ENCODE results near the gene LILRB5.
"Not testable (repeated sequence)": the region's sequence is repeated elsewhere in the genome, so short reads cannot be mapped to it uniquely, and the experiment has no call there.

Gene LILRB5

GRCh38 chr19:54209811-54210494, 47.1 kb downstream of the LILRB5 start:
- no peak for DNase-seq

GRCh38 chr19:54209058-54209810, 47.8 kb downstream of the LILRB5 start:
- DNase-seq = no peak

- no peak for DNase-seq
Measured at GRCh38 chr19:54208784-54209057, 48.4 kb downstream of the LILRB5 start.

GRCh38 chr19:54207983-54208783, 48.9 kb downstream of the LILRB5 start:
- DNase-seq = no peak

GRCh38 chr19:54207676-54207982, 49.4 kb downstream of the LILRB5 start:
- no peak for DNase-seq

- DNase-seq = not testable (repeated sequence)
Measured at GRCh38 chr19:54207193-54207592, 49.9 kb downstream of the LILRB5 start.

- no peak for DNase-seq
Measured at GRCh38 chr19:54206831-54207177, 50.3 kb downstream of the LILRB5 start.

GRCh38 chr19:54206030-54206830, 50.8 kb downstream of the LILRB5 start:
- no peak for DNase-seq

- no peak for DNase-seq
Measured at GRCh38 chr19:54204767-54205468, 52.2 kb downstream of the LILRB5 start.

- no peak for DNase-seq
Measured at GRCh38 chr19:54203151-54203611, 53.9 kb downstream of the LILRB5 start.

GRCh38 chr19:54201980-54202379, 55.1 kb downstream of the LILRB5 start:
- DNase-seq = no peak

GRCh38 chr19:54201172-54201701, 55.8 kb downstream of the LILRB5 start:
- DNase-seq = no peak

Measured in activated CD4-positive, CD25-positive, alpha-beta regulatory T cell treated with anti-CD3 and anti-CD28 coated beads, Interleukin-2, amount 50 U/mL, for 72 hours (primary cell).